Type B pancreatic cell (in vitro differentiated cells): Measurements from ENCODE around the gene HTR4. TPM values are rescaled to one million over a fixed set of nuclear protein-coding genes. Genes with fewer than 3 reads are reported as not detected.

ENCODE experiments used
- DNase-seq: peaks from one replicate; pipeline ENCODE4 v3.0.0; 2021; ENCODE audit warnings: mixed read lengths; ENCODE audit not compliant: unreplicated experiment; ENCODE audit errors: extremely low spot score
- H3K27ac Mint-ChIP-seq: 2 replicates; pipeline ENCODE4 v1.8.0; 2021; ENCODE audit warnings: mild to moderate bottlenecking, mixed read lengths
- H3K27me3 Mint-ChIP-seq: 2 replicates; pipeline ENCODE4 v1.8.0; 2021; ENCODE audit warnings: mixed read lengths
- H3K36me3 Mint-ChIP-seq: 2 replicates; pipeline ENCODE4 v1.8.0; 2021; ENCODE audit warnings: mixed read lengths
- H3K4me1 Mint-ChIP-seq: one replicate; pipeline ENCODE4 v1.8.0; 2021; ENCODE audit warnings: mixed read lengths; ENCODE audit not compliant: unreplicated experiment
- H3K4me3 Mint-ChIP-seq: 2 replicates; pipeline ENCODE4 v1.8.0; 2021; ENCODE audit warnings: mild to moderate bottlenecking, mixed read lengths
- H3K9me3 Mint-ChIP-seq: 2 replicates; pipeline ENCODE4 v1.8.0; 2021; ENCODE audit warnings: mixed read lengths
- CTCF ChIP-seq: fragments of 200-600 bp; sonication (generic); conservative IDR thresholded peaks from 2 replicates; pipeline ENCODE4 v1.5.0; 2021; ENCODE audit warnings: antibody characterized with exemption, mild to moderate bottlenecking
- total RNA-seq: library from RNA; stranded (reverse); gene quantifications from 2 replicates; pipeline ENCODE4 v1.2.1, GENCODE V29; 2021; ENCODE audit warnings: low replicate concordance

HTR4 gene
- total RNA-seq, 1 donor from 2014 or later = 0.29 TPM

- Mint-ChIP-seq H3K4me1 (no peaks in the 10 kb centered on the region), H3K27me3 (peaks cover 23% of the 10 kb centered on the region), H3K27ac (no peak overlapping the region), H3K36me3 (no peaks in the 10 kb centered on the region), H3K4me3 (no peak overlapping the region), H3K9me3 (no peaks in the 10 kb centered on the region)
- no peak for TF ChIP-seq CTCF
- no peak for DNase-seq
Observed at GRCh38 chr5:148640471-148640870, 13.9 kb downstream of the HTR4 start.

GRCh38 chr5:148639081-148639480 lies 15.2 kb downstream of the HTR4 start:
- Mint-ChIP-seq H3K9me3 (no peaks in the 10 kb centered on the region), H3K27ac (no peak overlapping the region), H3K4me1 (no peaks in the 10 kb centered on the region), H3K4me3 (no peak overlapping the region), H3K27me3 (peaks cover 23% of the 10 kb centered on the region), H3K36me3 (no peaks in the 10 kb centered on the region)
- no peak for TF ChIP-seq CTCF
- DNase-seq = no peak

GRCh38 chr5:148636353-148636752 lies 18.0 kb downstream of the HTR4 start:
- DNase-seq = no peak
- H3K4me3 Mint-ChIP-seq = no peak overlapping the region
- no peak for TF ChIP-seq CTCF
- no peaks in the 10 kb centered on the region for H3K36me3 Mint-ChIP-seq
- H3K27me3 Mint-ChIP-seq = peaks cover 24% of the 10 kb centered on the region
- no peak overlapping the region for H3K27ac Mint-ChIP-seq
- no peaks in the 10 kb centered on the region for H3K4me1 Mint-ChIP-seq
- H3K9me3 Mint-ChIP-seq = no peaks in the 10 kb centered on the region

- no peaks in the 10 kb centered on the region for H3K9me3 Mint-ChIP-seq
- H3K36me3 Mint-ChIP-seq = no peaks in the 10 kb centered on the region
- H3K27ac Mint-ChIP-seq = no peak overlapping the region
- peaks cover 25% of the 10 kb centered on the region for H3K27me3 Mint-ChIP-seq
- TF ChIP-seq CTCF = no peak
- no peak overlapping the region for H3K4me3 Mint-ChIP-seq
- DNase-seq = no peak
- H3K4me1 Mint-ChIP-seq = no peaks in the 10 kb centered on the region
Observed at GRCh38 chr5:148635321-148636083, 18.8 kb downstream of the HTR4 start.

GRCh38 chr5:148633067-148633377 lies 21.3 kb downstream of the HTR4 start:
- Mint-ChIP-seq H3K4me1 (no peaks in the 10 kb centered on the region), H3K27ac (no peak overlapping the region), H3K36me3 (no peaks in the 10 kb centered on the region), H3K4me3 (no peak overlapping the region), H3K9me3 (no peaks in the 10 kb centered on the region), H3K27me3 (peaks cover 28% of the 10 kb centered on the region)
- DNase-seq = no peak
- TF ChIP-seq CTCF = no peak
